Ovary (tissue), 3 donors: Measurements from ENCODE around the gene MPDU1.

Experiments used
- EP300 ChIP-seq: sonication (generic); formaldehyde crosslinking; IDR thresholded peaks from one replicate; pipeline ENCODE4 v1.6.1; 2017; ENCODE audit warnings: antibody characterized with exemption
- TF ChIP-seq, protein P1 (sequence below), 3 donors: fragments of 450-650 bp in 2 of 3; fragments of 200-600 bp in 1 of 3; IDR thresholded peaks; one replicate each; pipeline versions ENCODE4 v1.5.1 to v1.8.0; 2016 to 2022; ENCODE audit warnings: antibody characterized with exemption in 3 of 3, mild to moderate bottlenecking in 1 of 3
- donor health status: DM: no; HTN: no; CAD: no.

DNA sequence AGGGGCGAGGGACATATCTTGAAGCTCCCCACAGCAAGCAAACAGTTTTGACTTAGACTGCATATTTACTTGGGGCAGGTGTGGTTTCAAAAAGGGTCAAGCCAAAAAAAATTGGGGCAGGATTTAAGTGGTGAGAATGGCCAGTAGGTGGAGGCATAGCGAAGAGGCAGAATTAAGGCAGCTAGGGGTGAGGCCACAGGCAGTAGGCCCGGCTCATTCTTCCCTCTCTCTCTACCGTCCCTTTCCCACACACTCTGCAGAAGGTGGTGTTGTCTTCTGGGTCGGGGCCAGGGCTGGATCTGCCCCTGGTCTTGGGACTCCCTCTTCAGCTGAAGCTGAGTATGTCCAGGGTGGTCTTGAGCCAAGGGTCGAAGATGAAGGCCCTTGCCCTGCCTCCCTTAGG lies 48.8 kb downstream of the MPDU1 start:
- TF ChIP-seq, protein P1, sequence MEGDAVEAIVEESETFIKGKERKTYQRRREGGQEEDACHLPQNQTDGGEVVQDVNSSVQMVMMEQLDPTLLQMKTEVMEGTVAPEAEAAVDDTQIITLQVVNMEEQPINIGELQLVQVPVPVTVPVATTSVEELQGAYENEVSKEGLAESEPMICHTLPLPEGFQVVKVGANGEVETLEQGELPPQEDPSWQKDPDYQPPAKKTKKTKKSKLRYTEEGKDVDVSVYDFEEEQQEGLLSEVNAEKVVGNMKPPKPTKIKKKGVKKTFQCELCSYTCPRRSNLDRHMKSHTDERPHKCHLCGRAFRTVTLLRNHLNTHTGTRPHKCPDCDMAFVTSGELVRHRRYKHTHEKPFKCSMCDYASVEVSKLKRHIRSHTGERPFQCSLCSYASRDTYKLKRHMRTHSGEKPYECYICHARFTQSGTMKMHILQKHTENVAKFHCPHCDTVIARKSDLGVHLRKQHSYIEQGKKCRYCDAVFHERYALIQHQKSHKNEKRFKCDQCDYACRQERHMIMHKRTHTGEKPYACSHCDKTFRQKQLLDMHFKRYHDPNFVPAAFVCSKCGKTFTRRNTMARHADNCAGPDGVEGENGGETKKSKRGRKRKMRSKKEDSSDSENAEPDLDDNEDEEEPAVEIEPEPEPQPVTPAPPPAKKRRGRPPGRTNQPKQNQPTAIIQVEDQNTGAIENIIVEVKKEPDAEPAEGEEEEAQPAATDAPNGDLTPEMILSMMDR (IDR thresholded peaks at IDR 0.05) = peak in 1 of 3 donors; percentile 14
- no peak for TF ChIP-seq EP300
